Measurements from ENCODE around the gene TRIM31.

GRCh38 chr6:30131947-30132497, 19.1 kb upstream of the TRIM31 start:
- TF ChIP-seq, protein P1, sequence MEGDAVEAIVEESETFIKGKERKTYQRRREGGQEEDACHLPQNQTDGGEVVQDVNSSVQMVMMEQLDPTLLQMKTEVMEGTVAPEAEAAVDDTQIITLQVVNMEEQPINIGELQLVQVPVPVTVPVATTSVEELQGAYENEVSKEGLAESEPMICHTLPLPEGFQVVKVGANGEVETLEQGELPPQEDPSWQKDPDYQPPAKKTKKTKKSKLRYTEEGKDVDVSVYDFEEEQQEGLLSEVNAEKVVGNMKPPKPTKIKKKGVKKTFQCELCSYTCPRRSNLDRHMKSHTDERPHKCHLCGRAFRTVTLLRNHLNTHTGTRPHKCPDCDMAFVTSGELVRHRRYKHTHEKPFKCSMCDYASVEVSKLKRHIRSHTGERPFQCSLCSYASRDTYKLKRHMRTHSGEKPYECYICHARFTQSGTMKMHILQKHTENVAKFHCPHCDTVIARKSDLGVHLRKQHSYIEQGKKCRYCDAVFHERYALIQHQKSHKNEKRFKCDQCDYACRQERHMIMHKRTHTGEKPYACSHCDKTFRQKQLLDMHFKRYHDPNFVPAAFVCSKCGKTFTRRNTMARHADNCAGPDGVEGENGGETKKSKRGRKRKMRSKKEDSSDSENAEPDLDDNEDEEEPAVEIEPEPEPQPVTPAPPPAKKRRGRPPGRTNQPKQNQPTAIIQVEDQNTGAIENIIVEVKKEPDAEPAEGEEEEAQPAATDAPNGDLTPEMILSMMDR (conservative IDR thresholded peaks at IDR 0.05; ENCODE audit: low read depth, low read length) = no peak
- TF ChIP-seq POLR2A (IDR thresholded peaks at IDR 0.05; ENCODE audit: low read depth, low read length) (no peak), CEBPB (IDR thresholded peaks at IDR 0.05; ENCODE audit: low read depth, low read length) (no peak), FOS (IDR thresholded peaks at IDR 0.05; ENCODE audit: low read depth, low read length) (no peak), MAZ (IDR thresholded peaks at IDR 0.05; ENCODE audit: borderline replicate concordance, low read depth, low read length) (no peak), RFX5 (IDR thresholded peaks at IDR 0.05; ENCODE audit: low read depth, low read length) (no peak), NFE2L2 (IDR thresholded peaks at IDR 0.05; ENCODE audit: low read depth, low read length) (no peak), BHLHE40 (IDR thresholded peaks at IDR 0.05; ENCODE audit: low read depth, low read length) (no peak), RCOR1 (IDR thresholded peaks at IDR 0.05; ENCODE audit: insufficient replicate concordance, low read length) (no peak)
- TF ChIP-seq, protein P2, sequence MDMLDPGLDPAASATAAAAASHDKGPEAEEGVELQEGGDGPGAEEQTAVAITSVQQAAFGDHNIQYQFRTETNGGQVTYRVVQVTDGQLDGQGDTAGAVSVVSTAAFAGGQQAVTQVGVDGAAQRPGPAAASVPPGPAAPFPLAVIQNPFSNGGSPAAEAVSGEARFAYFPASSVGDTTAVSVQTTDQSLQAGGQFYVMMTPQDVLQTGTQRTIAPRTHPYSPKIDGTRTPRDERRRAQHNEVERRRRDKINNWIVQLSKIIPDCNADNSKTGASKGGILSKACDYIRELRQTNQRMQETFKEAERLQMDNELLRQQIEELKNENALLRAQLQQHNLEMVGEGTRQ (IDR thresholded peaks at IDR 0.05; ENCODE audit: low read depth, low read length) = no peak
